ENCODE data around the gene SUGCT.

Gene SUGCT

DNA sequence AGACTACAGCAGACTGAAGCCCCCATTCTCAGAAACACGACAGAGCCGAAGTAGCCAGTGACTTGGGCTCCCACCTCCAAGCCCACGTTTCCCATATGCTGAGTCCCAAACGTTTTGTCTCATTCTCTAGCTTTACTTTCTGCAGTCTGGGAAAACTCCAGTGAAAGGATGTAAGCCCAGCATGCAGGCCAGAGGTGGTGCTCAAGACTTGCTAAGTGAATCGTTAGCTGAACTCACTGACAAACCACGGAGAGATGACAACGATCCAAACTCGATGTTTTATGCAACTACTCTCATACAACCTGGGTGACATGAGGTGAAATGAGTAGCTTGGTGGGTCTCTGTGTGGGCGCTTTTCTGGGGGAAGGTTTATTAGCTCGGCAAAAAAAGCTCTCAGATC is 731.8 kb downstream of the SUGCT start:
- in situ Hi-C loops (cut with HindIII; ENCODE audit: low pct_unique_long_range_greater_than_20kb, low sequenced_read_pairs) = no loop called here
- TF ChIP-seq JUND (IDR thresholded peaks at IDR 0.05; ENCODE audit: low read depth) = no peak
- peak; percentile 26 to 65 for DNase-seq (ENCODE audit: low read depth in 1 of 2, low spot score in 1 of 2)

GRCh38 chr7:40870108-40870507 is 735.3 kb downstream of the SUGCT start:
- DNase-seq (ENCODE audit: low read depth in 1 of 2, low spot score in 1 of 2) = no peak
- in situ Hi-C loops (cut with HindIII; ENCODE audit: low pct_unique_long_range_greater_than_20kb, low sequenced_read_pairs) = no loop called here
- TF ChIP-seq JUND (IDR thresholded peaks at IDR 0.05; ENCODE audit: low read depth) = no peak

DNA sequence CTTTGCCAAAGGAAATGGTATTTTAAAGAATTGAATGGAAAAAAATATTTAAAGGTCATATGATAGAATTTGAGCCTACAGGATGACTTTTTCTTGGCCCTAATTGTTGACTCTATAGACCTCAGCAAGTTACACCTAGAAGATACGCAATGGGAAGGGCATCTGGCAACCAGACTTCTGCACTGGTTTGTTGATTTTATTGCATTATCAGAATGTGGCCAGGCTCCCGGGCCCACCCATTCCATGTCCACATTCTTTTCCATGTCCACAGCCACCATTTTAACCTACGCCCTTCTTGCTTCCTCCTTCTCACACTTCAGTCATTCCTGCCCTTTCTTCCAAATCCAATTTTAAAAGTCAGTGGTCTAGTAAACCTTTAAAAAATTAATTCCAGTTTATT is 738.4 kb downstream of the SUGCT start:
- TF ChIP-seq JUND (IDR thresholded peaks at IDR 0.05; ENCODE audit: low read depth) = no peak
- no peak for DNase-seq (ENCODE audit: low read depth in 1 of 2, low spot score in 1 of 2)
- in situ Hi-C loops (cut with HindIII; ENCODE audit: low pct_unique_long_range_greater_than_20kb, low sequenced_read_pairs) = no loop called here

DNA sequence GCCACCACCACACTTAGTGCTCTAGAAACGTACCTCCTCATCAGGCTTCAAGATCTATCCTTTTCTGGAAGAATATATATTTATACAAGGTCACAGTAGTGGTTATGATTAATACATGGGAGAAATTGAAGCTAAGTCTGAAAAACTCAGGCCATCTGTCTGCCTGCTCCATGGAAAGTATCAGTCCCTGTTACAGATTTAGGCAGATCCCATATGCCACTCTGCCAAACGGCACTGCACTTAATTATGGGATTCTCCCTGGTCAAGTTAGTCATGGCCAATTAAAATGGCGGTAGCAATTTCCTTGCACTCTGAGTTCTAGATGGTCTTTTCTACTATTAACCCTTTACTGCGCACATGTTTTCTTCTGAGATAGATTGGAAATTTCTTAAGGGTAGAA is 740.0 kb downstream of the SUGCT start:
- no peak for DNase-seq (ENCODE audit: low read depth in 1 of 2, low spot score in 1 of 2)
- in situ Hi-C loops (cut with HindIII; ENCODE audit: low pct_unique_long_range_greater_than_20kb, low sequenced_read_pairs) = no loop called here
- no peak for TF ChIP-seq JUND (IDR thresholded peaks at IDR 0.05; ENCODE audit: low read depth)

- in situ Hi-C loops (cut with HindIII; ENCODE audit: low pct_unique_long_range_greater_than_20kb, low sequenced_read_pairs) = no loop called here
- no peak for TF ChIP-seq JUND (IDR thresholded peaks at IDR 0.05; ENCODE audit: low read depth)
Measured at GRCh38 chr7:40876601-40877000, 741.8 kb downstream of the SUGCT start.

GRCh38 chr7:40879941-40880543 is 745.2 kb downstream of the SUGCT start:
- no peak for DNase-seq (ENCODE audit: low read depth in 1 of 2, low spot score in 1 of 2)
- TF ChIP-seq JUND (IDR thresholded peaks at IDR 0.05; ENCODE audit: low read depth) = no peak
- in situ Hi-C loops (cut with HindIII; ENCODE audit: low pct_unique_long_range_greater_than_20kb, low sequenced_read_pairs) = no loop called here

More at GRCh38 chr7:40876601-40877000, 741.8 kb downstream of the SUGCT start:
- DNase-seq (ENCODE audit: low read depth in 1 of 2, low spot score in 1 of 2) = no peak

GRCh38 chr7:40880581-40880980 is 745.8 kb downstream of the SUGCT start:
- no peak for TF ChIP-seq JUND (IDR thresholded peaks at IDR 0.05; ENCODE audit: low read depth)
- in situ Hi-C loops (cut with HindIII; ENCODE audit: low pct_unique_long_range_greater_than_20kb, low sequenced_read_pairs) = no loop called here
- DNase-seq (ENCODE audit: low read depth in 1 of 2, low spot score in 1 of 2) = no peak

GRCh38 chr7:40881405-40881926 is 746.7 kb downstream of the SUGCT start:
- in situ Hi-C loops (cut with HindIII; ENCODE audit: low pct_unique_long_range_greater_than_20kb, low sequenced_read_pairs) = no loop called here
- DNase-seq (ENCODE audit: low read depth in 1 of 2, low spot score in 1 of 2) = peak in 1 of 2 experiments; percentile 27
- no peak for TF ChIP-seq JUND (IDR thresholded peaks at IDR 0.05; ENCODE audit: low read depth)

DNA sequence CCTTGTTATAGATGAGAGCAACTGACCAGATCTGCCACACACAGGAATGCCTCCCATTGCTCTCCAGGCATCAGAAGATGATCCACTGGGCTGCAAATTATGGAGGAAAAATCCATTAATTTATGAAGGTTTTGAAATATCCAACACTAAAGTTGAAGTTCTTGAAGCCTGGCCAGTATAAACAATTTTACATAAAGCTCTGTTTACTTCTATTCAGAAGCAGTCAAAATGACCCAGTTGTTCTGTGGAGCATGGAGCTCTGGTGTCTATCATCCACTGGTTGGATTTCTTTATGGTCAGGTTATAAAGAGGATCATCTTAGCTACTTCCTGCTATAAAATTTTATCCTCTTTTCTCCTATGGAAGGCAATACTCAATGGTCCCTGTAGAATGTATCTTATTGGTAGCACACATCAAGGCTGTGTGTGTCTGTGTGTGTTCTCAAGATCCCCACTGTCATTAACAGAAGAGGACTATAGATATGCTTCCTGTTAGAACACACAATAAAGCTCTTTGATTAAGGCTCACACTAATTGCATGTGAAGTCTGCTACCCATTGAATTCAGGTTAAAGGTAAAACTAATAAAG is 747.4 kb downstream of the SUGCT start:
- in situ Hi-C loops (cut with HindIII; ENCODE audit: low pct_unique_long_range_greater_than_20kb, low sequenced_read_pairs) = no loop called here
- DNase-seq (ENCODE audit: low read depth in 1 of 2, low spot score in 1 of 2) = peak in 1 of 2 experiments; percentile 44
- no peak for TF ChIP-seq JUND (IDR thresholded peaks at IDR 0.05; ENCODE audit: low read depth)

DNA sequence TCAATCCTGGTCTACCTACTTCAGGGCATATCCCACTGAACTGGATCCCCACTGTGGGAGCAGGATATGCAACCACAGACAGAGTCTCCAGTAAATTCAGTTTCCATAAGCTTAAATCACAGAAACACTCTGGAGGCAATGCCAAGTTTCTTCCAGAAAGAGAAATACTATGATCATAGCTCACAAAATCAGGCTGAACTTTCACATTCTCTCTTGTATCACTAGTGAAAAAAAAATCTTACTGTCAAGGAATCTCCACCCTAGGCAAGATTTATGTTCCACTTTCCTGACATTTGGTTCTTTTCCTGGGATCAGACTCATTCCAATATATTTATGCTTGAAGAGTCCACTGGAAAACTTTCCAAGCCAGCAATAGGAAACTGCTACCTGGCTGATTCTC is 749.0 kb downstream of the SUGCT start:
- DNase-seq (ENCODE audit: low read depth in 1 of 2, low spot score in 1 of 2) = no peak
- in situ Hi-C loops (cut with HindIII; ENCODE audit: low pct_unique_long_range_greater_than_20kb, low sequenced_read_pairs) = no loop called here
- TF ChIP-seq JUND (IDR thresholded peaks at IDR 0.05; ENCODE audit: low read depth) = no peak

DNA sequence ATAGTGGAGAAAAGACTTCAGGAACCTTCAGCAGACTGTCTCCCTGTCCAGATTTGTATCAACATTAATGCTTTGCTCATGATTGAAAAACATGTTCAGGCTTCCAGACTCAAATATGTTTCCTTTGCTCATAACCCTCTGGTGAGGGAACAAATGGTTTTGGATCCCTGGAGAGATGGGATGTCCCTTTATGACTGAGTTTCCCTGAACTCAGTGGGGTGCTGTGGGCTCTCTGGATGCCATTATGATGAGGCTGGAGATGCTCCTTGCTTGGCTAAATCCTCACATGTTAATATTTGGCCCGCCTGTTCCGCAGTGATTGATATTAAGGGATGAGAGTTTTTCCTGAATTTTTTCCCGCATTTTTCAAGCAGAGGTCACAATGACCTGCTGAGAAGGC is 749.4 kb downstream of the SUGCT start:
- in situ Hi-C loops (cut with HindIII; ENCODE audit: low pct_unique_long_range_greater_than_20kb, low sequenced_read_pairs) = no loop called here
- no peak for DNase-seq (ENCODE audit: low read depth in 1 of 2, low spot score in 1 of 2)
- no peak for TF ChIP-seq JUND (IDR thresholded peaks at IDR 0.05; ENCODE audit: low read depth)

DNA sequence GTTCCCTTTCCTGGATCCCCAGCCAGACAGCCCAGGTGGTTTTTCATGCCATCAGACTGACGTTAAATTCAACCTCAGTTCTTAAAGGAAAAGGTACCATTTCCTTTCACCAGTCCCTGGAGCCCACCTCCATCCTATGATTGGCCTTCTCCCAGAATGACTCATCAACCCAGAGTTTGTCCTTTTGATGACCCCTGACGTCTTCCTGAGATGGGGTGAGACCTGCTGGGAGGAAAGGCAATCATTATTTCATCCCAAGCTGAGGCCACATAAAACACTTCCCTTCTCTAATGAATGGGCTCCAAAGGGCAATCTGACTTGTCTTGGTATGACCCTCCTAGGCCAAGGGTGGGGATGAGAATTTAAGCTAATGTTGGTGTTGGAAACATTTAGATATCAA is 750.7 kb downstream of the SUGCT start:
- in situ Hi-C loops (cut with HindIII; ENCODE audit: low pct_unique_long_range_greater_than_20kb, low sequenced_read_pairs) = no loop called here
- DNase-seq (ENCODE audit: low read depth in 1 of 2, low spot score in 1 of 2) = no peak
- TF ChIP-seq JUND (IDR thresholded peaks at IDR 0.05; ENCODE audit: low read depth) = no peak

- DNase-seq (ENCODE audit: low read depth in 1 of 2, low spot score in 1 of 2) = no peak
- in situ Hi-C loops (cut with HindIII; ENCODE audit: low pct_unique_long_range_greater_than_20kb, low sequenced_read_pairs) = no loop called here
- no peak for TF ChIP-seq JUND (IDR thresholded peaks at IDR 0.05; ENCODE audit: low read depth)
Measured at GRCh38 chr7:40887099-40887498, 752.3 kb downstream of the SUGCT start.

DNA sequence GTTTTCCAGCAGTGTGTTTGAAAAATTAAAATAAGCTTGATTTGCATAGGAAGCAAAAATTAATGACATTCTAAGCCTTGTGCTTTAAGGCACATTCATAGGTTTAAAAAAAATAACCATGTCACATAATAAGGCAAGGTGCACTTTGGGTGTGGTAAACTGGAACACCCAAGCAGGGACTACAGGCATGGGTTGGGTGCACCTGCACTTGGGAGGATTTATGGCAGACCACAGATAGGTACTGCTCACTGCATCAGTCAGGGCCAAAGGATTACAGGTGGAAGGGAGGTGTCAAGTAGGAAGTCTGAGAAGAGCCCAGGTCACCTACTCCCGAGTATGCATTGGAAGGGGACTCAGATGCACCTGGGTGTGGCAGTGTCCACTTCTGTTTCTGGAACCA is 753.7 kb downstream of the SUGCT start:
- TF ChIP-seq JUND (IDR thresholded peaks at IDR 0.05; ENCODE audit: low read depth) = no peak
- in situ Hi-C loops (cut with HindIII; ENCODE audit: low pct_unique_long_range_greater_than_20kb, low sequenced_read_pairs) = no loop called here
- no peak for DNase-seq (ENCODE audit: low read depth in 1 of 2, low spot score in 1 of 2)
